ENCODE results near the gene SERPINC1. TPM values are rescaled to one million over a fixed set of nuclear protein-coding genes. Genes with fewer than 3 reads are reported as not detected.

Gene SERPINC1
- total and polyA plus RNA-seq, 2 of the 8 experiments (the other 6 are each of a cell fraction or from before 2014, with no cell fraction given) = 0.08 TPM; not detected in 1

GRCh38 chr1:173861731-173862145 is 55.4 kb downstream of the SERPINC1 start:
- peak in 1 of 2 experiments; percentile 54 for DNase-seq (ENCODE audit: low read depth in 1 of 2, low spot score in 2 of 2)
- Histone ChIP-seq H2BK20ac (ENCODE audit: low read length) (no peak overlapping the region), H4K20me1 (replicated peaks in 1 of 2; ENCODE audit: control insufficient read depth in 1 of 2, insufficient read depth in 2 of 2, low read length in 2 of 2) (peaks cover 7 to 11% of the 10 kb centered on the region in 2 experiments), H4K91ac (replicated peaks; ENCODE audit: insufficient read length, low read length) (no peak overlapping the region), H3K79me1 (ENCODE audit: low read depth, low read length) (no peaks in the 10 kb centered on the region), H3K27ac (ENCODE audit: low read depth, low read length) (no peak overlapping the region), H4K8ac (ENCODE audit: extremely low read depth, insufficient read depth, low read length) (no peak overlapping the region), H2BK5ac (ENCODE audit: low read depth, low read length) (no peak overlapping the region), H2BK15ac (ENCODE audit: low read length) (no peak overlapping the region), H3K4me1 (replicated peaks in 1 of 4; ENCODE audit: control insufficient read depth in 3 of 4, insufficient read depth in 4 of 4, low read length in 3 of 4) (peaks cover 2 to 10% (median 4%) of the 10 kb centered on the region in 4 experiments; a peak in 4 of 7 replicates), H2BK120ac (replicated peaks; ENCODE audit: low read depth, low read length) (no peak overlapping the region), H3K18ac (ENCODE audit: extremely low read depth, low read length) (no peak overlapping the region), H3K23me2 (ENCODE audit: low read depth, low read length) (peaks cover 3% of the 10 kb centered on the region), H3K79me2 (ENCODE audit: control insufficient read depth in 1 of 2, insufficient read depth in 2 of 2, low read length in 2 of 2) (peaks cover 0 to 21% of the 10 kb centered on the region in 2 experiments; a peak in 3 of 4 replicates), H3K9ac (replicated peaks in 1 of 4; ENCODE audit: extremely low read depth in 1 of 4, low read depth in 3 of 4, low read length in 3 of 4) (no peak overlapping the region), H3K4me3 (ENCODE audit: extremely low read depth in 1 of 4, insufficient read depth in 2 of 4, low read depth in 3 of 4, low read length in 4 of 4) (no peak overlapping the region), H4K5ac (ENCODE audit: insufficient read length, low read depth, low read length) (no peak overlapping the region), H2BK12ac (ENCODE audit: low read depth, low read length) (no peak overlapping the region), H3K36me3 (ENCODE audit: control insufficient read depth in 2 of 4, insufficient read depth in 4 of 4, low read length in 3 of 4) (peaks cover 32 to 62% (median 53%) of the 10 kb centered on the region in 4 experiments), H2AK5ac (ENCODE audit: low read depth, low read length) (no peak overlapping the region), H3K23ac (ENCODE audit: insufficient read length) (no peak overlapping the region), H3K9me3 (ENCODE audit: insufficient read depth in 2 of 2, low read depth in 1 of 2, low read length in 1 of 2) (no peaks in the 10 kb centered on the region), H3K4me2 (ENCODE audit: insufficient read depth in 1 of 2, low read depth in 2 of 2, low read length in 2 of 2) (no peak overlapping the region), H3K4ac (replicated peaks; ENCODE audit: insufficient read length, low read depth, low read length) (no peak overlapping the region), H3K56ac (replicated peaks; ENCODE audit: insufficient read length, low read depth, low read length) (no peak overlapping the region), H3K27me3 (replicated peaks in 1 of 4; ENCODE audit: control insufficient read depth in 3 of 4, extremely low read depth in 1 of 4, insufficient read depth in 3 of 4, low read length in 3 of 4) (no peaks in the 10 kb centered on the region), H2AFZ (ENCODE audit: low read length) (no peak overlapping the region), H3K14ac (ENCODE audit: insufficient read length) (no peak overlapping the region)
- 80% methylated on average over 7 of the region's 7 CpGs; no CpG with 5 or more reads in 1 of the 2 experiments for WGBS, 2 experiments (ENCODE audit: extremely low coverage in 1 of 2, insufficient coverage in 1 of 2, insufficient read length in 1 of 2, insufficient replicate concordance in 2 of 2, low coverage in 1 of 2, low lambda C conversion rate in 2 of 2, missing lambda C conversion rate in 1 of 2)
- POLR2A ChIA-PET (ENCODE audit: partially characterized antibody) = interaction anchor here (0.6 to 13.3 kb wide), 21 partner anchors 9 to 431 kb away, joined by 3 to 475 read pairs (median 4); partner anchors contain the start of genes CENPL, DARS2 and KLHL20
- CTCF ChIA-PET (ENCODE audit: partially characterized antibody) = interaction anchor here (1.4 kb wide), 1 partner anchor 10 kb away, joined by 3 read pairs; no protein-coding TSS in a partner anchor
- FAIRE-seq = no peak
- TF ChIP-seq USF2 (IDR thresholded peaks at IDR 0.05; ENCODE audit: low read length) = no peak
- no peak for TF ChIP-seq SP1 (IDR thresholded peaks at IDR 0.05; ENCODE audit: low read depth, low read length)
- TF ChIP-seq SIN3A (conservative IDR thresholded peaks at IDR 0.05 in 1 of 2, IDR thresholded peaks at IDR 0.05 in 1 of 2; ENCODE audit: low read depth in 1 of 2, low read length in 2 of 2) = 0 out of 4 replicates have a peak, but pooled peaks of 1 of the 2 experiments have one; percentile 57
- no peak for TF ChIP-seq HDAC2 (IDR thresholded peaks at IDR 0.05; ENCODE audit: borderline replicate concordance in 1 of 2, low read depth in 2 of 2, low read length in 2 of 2)
- TF ChIP-seq BACH1 (IDR thresholded peaks at IDR 0.05; ENCODE audit: low read length) = no peak
- TF ChIP-seq POLR2AphosphoS5 (IDR thresholded peaks at IDR 0.05; ENCODE audit: low read depth, low read length) = peak; percentile 95
- TF ChIP-seq POU5F1 (IDR thresholded peaks at IDR 0.05; ENCODE audit: low read depth, low read length) = no peak
- peak; percentile 76 for TF ChIP-seq TAF7 (optimal IDR thresholded peaks at IDR 0.05; ENCODE audit: borderline replicate concordance, low read depth, low read length)
- TF ChIP-seq JUND (IDR thresholded peaks at IDR 0.05; ENCODE audit: low read length) = no peak
- 0 out of 4 replicates have a peak, but pooled peaks of 1 of the 2 experiments have one; percentile 1 for TF ChIP-seq RAD21 (IDR thresholded peaks at IDR 0.05 in 1 of 2, conservative IDR thresholded peaks at IDR 0.05 in 1 of 2; ENCODE audit: low read depth in 2 of 2, low read length in 2 of 2)
- no peak for TF ChIP-seq RBBP5 (IDR thresholded peaks at IDR 0.05; ENCODE audit: borderline replicate concordance, low read depth, low read length)

Measured in H1 (cell line).